Astrocyte (in vitro differentiated cells and primary cell): ENCODE data around the gene GCNT2.

Source experiments
- EZH2 ChIP-seq: IDR thresholded peaks from 2 replicates; pipeline ENCODE4 v1.6.1; 2012; ENCODE audit warnings: mild to moderate bottlenecking, low read length, inconsistent platforms; ENCODE audit not compliant: insufficient read depth
- TF ChIP-seq, protein P1 (sequence below): IDR thresholded peaks from 2 replicates; pipeline ENCODE4 v1.5.1; 2011; ENCODE audit warnings: low read depth, mild to moderate bottlenecking, inconsistent platforms, low read length, moderate library complexity; ENCODE audit not compliant: insufficient read depth

GRCh38 chr6:10507715-10508114, 13.4 kb upstream of the GCNT2 start:
- TF ChIP-seq, protein P1, sequence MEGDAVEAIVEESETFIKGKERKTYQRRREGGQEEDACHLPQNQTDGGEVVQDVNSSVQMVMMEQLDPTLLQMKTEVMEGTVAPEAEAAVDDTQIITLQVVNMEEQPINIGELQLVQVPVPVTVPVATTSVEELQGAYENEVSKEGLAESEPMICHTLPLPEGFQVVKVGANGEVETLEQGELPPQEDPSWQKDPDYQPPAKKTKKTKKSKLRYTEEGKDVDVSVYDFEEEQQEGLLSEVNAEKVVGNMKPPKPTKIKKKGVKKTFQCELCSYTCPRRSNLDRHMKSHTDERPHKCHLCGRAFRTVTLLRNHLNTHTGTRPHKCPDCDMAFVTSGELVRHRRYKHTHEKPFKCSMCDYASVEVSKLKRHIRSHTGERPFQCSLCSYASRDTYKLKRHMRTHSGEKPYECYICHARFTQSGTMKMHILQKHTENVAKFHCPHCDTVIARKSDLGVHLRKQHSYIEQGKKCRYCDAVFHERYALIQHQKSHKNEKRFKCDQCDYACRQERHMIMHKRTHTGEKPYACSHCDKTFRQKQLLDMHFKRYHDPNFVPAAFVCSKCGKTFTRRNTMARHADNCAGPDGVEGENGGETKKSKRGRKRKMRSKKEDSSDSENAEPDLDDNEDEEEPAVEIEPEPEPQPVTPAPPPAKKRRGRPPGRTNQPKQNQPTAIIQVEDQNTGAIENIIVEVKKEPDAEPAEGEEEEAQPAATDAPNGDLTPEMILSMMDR = no peak
- TF ChIP-seq EZH2 = no peak
